GM12878 (cell line): ENCODE results near the gene GPSM1. TPM values are rescaled to one million over a fixed set of nuclear protein-coding genes. Genes with fewer than 3 reads are reported as not detected.

ENCODE experiments used
- ATAC-seq: fragments of 200-7000 bp; cut with Tn5 transposase; 3 replicates; pipeline ENCODE4 v1.9.1; 2020; ENCODE audit warnings: mild to moderate bottlenecking, moderate library complexity
- BruUV-seq: library from RNA; stranded (reverse); fragments of 400-500 nt; replicated peaks from 2 replicates; lab custom pipeline; 2021; lab: Mats Ljungman, UMichigan
- CTCF ChIA-PET: fragments of 300-600 bp; sonication (Branson Sonifier 250); formaldehyde crosslinking; extraction: SDS; loops from one replicate; lab custom pipeline; 2021; ENCODE audit warnings: inconsistent platforms; lab: Yijun Ruan, JAX
- POLR2A ChIA-PET: fragments of 350-600 bp; formaldehyde crosslinking; extraction: SDS; loops from one replicate; lab custom pipeline; 2021; ENCODE audit warnings: inconsistent platforms; lab: Charles Lee
- RAD21 ChIA-PET: fragments of 300-600 bp; sonication (Branson Sonifier 250); formaldehyde crosslinking; loops from one replicate; lab custom pipeline; 2023; ENCODE audit warnings: antibody characterized with exemption; ENCODE audit not compliant: unreplicated experiment; lab: Charles Lee
- SMC1A ChIA-PET: fragments of 300-600 bp; sonication (Branson Sonifier 250); formaldehyde crosslinking; loops from one replicate; lab custom pipeline; 2023; ENCODE audit not compliant: unreplicated experiment, uncharacterized antibody; lab: Charles Lee
- DNase-seq: peaks from one replicate; pipeline ENCODE4 v3.0.0-alpha.2; 2011; ENCODE audit warnings: low read depth, low spot score
- FAIRE-seq: peaks from 3 replicates; lab custom pipeline; 2011; peaks lifted over from hg19 to GRCh38; lab: Jason Lieb, UNC
- H2AFZ ChIP-seq: 2 replicates; pipeline ENCODE4 v1.6.0; 2011; ENCODE audit warnings: low read depth, low read length, control low read depth; ENCODE audit not compliant: control insufficient read depth
- H3K27ac ChIP-seq: 2 replicates; pipeline ENCODE4 v1.5.1; 2011; ENCODE audit warnings: control low read depth; ENCODE audit not compliant: control insufficient read depth, insufficient read depth
- H3K27me3 ChIP-seq, 2 experiments: replicated peaks in 1 of 2; 2 replicates each; pipeline versions ENCODE4 v1.6.0 to v1.6.1; 2011; ENCODE audit warnings: low read length in 1 of 2; ENCODE audit not compliant: control insufficient read depth in 2 of 2, insufficient read depth in 2 of 2
- H3K36me3 ChIP-seq, 2 experiments: 2 replicates each; pipeline ENCODE4 v1.5.1; 2011; ENCODE audit warnings: low read length in 1 of 2; ENCODE audit not compliant: control insufficient read depth in 2 of 2, insufficient read depth in 2 of 2
- H3K4me1 ChIP-seq: 2 replicates; pipeline ENCODE4 v1.6.1; 2011; ENCODE audit warnings: mild to moderate bottlenecking, low read length, moderate library complexity, mixed read lengths; ENCODE audit not compliant: control insufficient read depth, insufficient read depth
- H3K4me2 ChIP-seq: 2 replicates; pipeline ENCODE4 v1.6.0; 2011; ENCODE audit warnings: control low read depth; ENCODE audit not compliant: control insufficient read depth, insufficient read depth
- H3K4me3 ChIP-seq: fragments of 200-600 bp; sonication (generic); 2 replicates; pipeline ENCODE4 v1.5.1; 2016
- H3K79me2 ChIP-seq: 2 replicates; pipeline ENCODE4 v1.6.0; 2011; ENCODE audit warnings: low read length; ENCODE audit not compliant: control insufficient read depth, insufficient read depth
- H3K9ac ChIP-seq: 2 replicates; pipeline ENCODE4 v1.8.0; 2011; ENCODE audit warnings: low read length, control low read depth, mixed read lengths; ENCODE audit not compliant: control insufficient read depth, insufficient read depth
- H3K9me3 ChIP-seq: replicated peaks from 3 replicates; pipeline ENCODE4 v1.5.1; 2011; ENCODE audit warnings: mild to moderate bottlenecking, low read length; ENCODE audit not compliant: control insufficient read depth, insufficient read depth
- H4K20me1 ChIP-seq: 2 replicates; pipeline ENCODE4 v1.6.0; 2011; ENCODE audit not compliant: control insufficient read depth, insufficient read depth
- ASH2L ChIP-seq: fragments of 300-600, 200-600 bp; sonication (generic); IDR thresholded peaks from 2 replicates; pipeline ENCODE4 v1.6.1; 2017; ENCODE audit warnings: low read depth, mild to moderate bottlenecking, borderline replicate concordance
- BCL11A ChIP-seq: IDR thresholded peaks from 2 replicates; pipeline ENCODE4 v1.6.1; 2011; ENCODE audit warnings: low read depth, low read length
- EP300 ChIP-seq, 2 experiments: fragments of 150-350 bp in 1 of 2; IDR thresholded peaks; 2 replicates each; pipeline ENCODE4 v1.6.1; 2011 to 2012; ENCODE audit warnings: low read depth in 2 of 2, low read length in 2 of 2, borderline replicate concordance in 1 of 2, improper control_type of control experiment in 1 of 2, inconsistent platforms in 1 of 2; ENCODE audit not compliant: control insufficient read depth in 1 of 2
- FOS ChIP-seq: IDR thresholded peaks from 3 replicates; pipeline ENCODE4 v1.6.1; 2011; ENCODE audit warnings: borderline replicate concordance; ENCODE audit not compliant: insufficient read length; ENCODE audit errors: extremely low read depth
- IRF4 ChIP-seq: IDR thresholded peaks from 2 replicates; pipeline ENCODE4 v1.6.1; 2011; ENCODE audit warnings: low read depth, low read length
- KLF5 ChIP-seq: fragments of 450-650 bp; IDR thresholded peaks from 2 replicates; pipeline ENCODE4 v1.6.1; 2014; ENCODE audit warnings: mild to moderate bottlenecking; ENCODE audit not compliant: partially characterized antibody
- MYC ChIP-seq: IDR thresholded peaks from 2 replicates; pipeline ENCODE4 v1.6.1; 2011; ENCODE audit warnings: mild to moderate bottlenecking, low read length, moderate library complexity, inconsistent platforms; ENCODE audit not compliant: insufficient read depth, insufficient replicate concordance, insufficient read length, severe bottlenecking
- NFIC ChIP-seq: IDR thresholded peaks from 2 replicates; pipeline ENCODE4 v1.6.1; 2012; ENCODE audit warnings: low read depth, mild to moderate bottlenecking, inconsistent platforms, low read length, moderate library complexity
- PML ChIP-seq: IDR thresholded peaks from 2 replicates; pipeline ENCODE4 v1.6.1; 2012; ENCODE audit warnings: low read length, inconsistent platforms
- RAD51 ChIP-seq: fragments of 450-650 bp; IDR thresholded peaks from 2 replicates; pipeline ENCODE4 v1.6.1; 2016; ENCODE audit warnings: moderate library complexity, mild to moderate bottlenecking, inconsistent platforms
- RFX5 ChIP-seq: IDR thresholded peaks from 2 replicates; pipeline ENCODE4 v1.6.1; 2011; ENCODE audit warnings: low read depth, low read length, improper control_type of control experiment
- SPI1 ChIP-seq: IDR thresholded peaks from 2 replicates; pipeline ENCODE4 v1.6.1; 2011; ENCODE audit warnings: low read depth, mild to moderate bottlenecking, low read length, moderate library complexity, borderline replicate concordance; ENCODE audit not compliant: insufficient read depth
- TCF3 ChIP-seq: IDR thresholded peaks from 2 replicates; pipeline ENCODE4 v1.6.1; 2012; ENCODE audit warnings: low read depth, mild to moderate bottlenecking, low read length, borderline replicate concordance; ENCODE audit not compliant: insufficient read depth
- WGBS: methylation state at CpG from one replicate; pipeline ENCODE4 v1.1.6; 2016; ENCODE audit warnings: low lambda C conversion rate; ENCODE audit not compliant: insufficient replicate concordance, insufficient coverage; ENCODE audit errors: missing lambda C conversion rate; 5-methylcytosine and 5-hydroxymethylcytosine counted together
- in situ Hi-C: fragments of 300-500 bp; cut with MboI; formaldehyde crosslinking; loops from 9 replicates; pipeline ENCODE4 v1.14.3; 2018; ENCODE audit warnings: mixed read lengths
- intact Hi-C: fragments of 100-400 bp; cut with micrococcal nuclease; formaldehyde crosslinking; loops from one replicate; pipeline ENCODE4 v1.14.2; 2022; ENCODE audit not compliant: unreplicated experiment
- polyA plus RNA-seq, 11 experiments: library from polyadenylated mRNA; depleted of rRNA in 4 of 11; unstranded in 6 of 11; stranded (reverse) in 5 of 11; fragments of >200 nt; fragmentation: Nextera tagmentation in 4 of 11; fragmentation: Illumina TruSeq in 1 of 11; extraction: Ambion mirVana in 4 of 11; extraction: Trizol in 1 of 11; gene quantifications; 1 replicate in 1 of 11; 2 replicates in 10 of 11; pipeline versions ENCODE4 v1.2.1 to v1.2.3, GENCODE V29; 2011 to 2016; ENCODE audit warnings: inconsistent platforms in 2 of 11, missing spikeins in 2 of 11, low read depth in 1 of 11
- total RNA-seq, 4 experiments: library from RNA; depleted of rRNA in 3 of 4; stranded (reverse); fragments of >200 nt in 3 of 4; fragmentation: Illumina TruSeq in 1 of 4; extraction: Trizol in 1 of 4; gene quantifications; 2 replicates each; pipeline versions ENCODE4 v1.2.1 to v1.2.3, GENCODE V29; 2013 to 2021
- TF ChIP-seq, protein P1 (sequence below): IDR thresholded peaks from 2 replicates; pipeline ENCODE4 v1.6.1; 2012; ENCODE audit warnings: mild to moderate bottlenecking, low read depth, low read length
- TF ChIP-seq, protein P2 (sequence below): fragments of 450-650 bp; IDR thresholded peaks from 2 replicates; pipeline ENCODE4 v1.6.1; 2017; ENCODE audit warnings: mild to moderate bottlenecking, low read depth, inconsistent platforms; ENCODE audit not compliant: poor library complexity, severe bottlenecking
- TF ChIP-seq, protein P3 (sequence below): fragments of 450-650 bp; IDR thresholded peaks from 2 replicates; pipeline ENCODE4 v1.6.1; 2017; ENCODE audit warnings: borderline replicate concordance

GPSM1 gene
- total and polyA plus RNA-seq, 10 of the 15 experiments (the other 5 are each of a cell fraction or from before 2014, with no cell fraction given): 0.04 to 0.10 (median 0.10) TPM; not detected in 7

DNA sequence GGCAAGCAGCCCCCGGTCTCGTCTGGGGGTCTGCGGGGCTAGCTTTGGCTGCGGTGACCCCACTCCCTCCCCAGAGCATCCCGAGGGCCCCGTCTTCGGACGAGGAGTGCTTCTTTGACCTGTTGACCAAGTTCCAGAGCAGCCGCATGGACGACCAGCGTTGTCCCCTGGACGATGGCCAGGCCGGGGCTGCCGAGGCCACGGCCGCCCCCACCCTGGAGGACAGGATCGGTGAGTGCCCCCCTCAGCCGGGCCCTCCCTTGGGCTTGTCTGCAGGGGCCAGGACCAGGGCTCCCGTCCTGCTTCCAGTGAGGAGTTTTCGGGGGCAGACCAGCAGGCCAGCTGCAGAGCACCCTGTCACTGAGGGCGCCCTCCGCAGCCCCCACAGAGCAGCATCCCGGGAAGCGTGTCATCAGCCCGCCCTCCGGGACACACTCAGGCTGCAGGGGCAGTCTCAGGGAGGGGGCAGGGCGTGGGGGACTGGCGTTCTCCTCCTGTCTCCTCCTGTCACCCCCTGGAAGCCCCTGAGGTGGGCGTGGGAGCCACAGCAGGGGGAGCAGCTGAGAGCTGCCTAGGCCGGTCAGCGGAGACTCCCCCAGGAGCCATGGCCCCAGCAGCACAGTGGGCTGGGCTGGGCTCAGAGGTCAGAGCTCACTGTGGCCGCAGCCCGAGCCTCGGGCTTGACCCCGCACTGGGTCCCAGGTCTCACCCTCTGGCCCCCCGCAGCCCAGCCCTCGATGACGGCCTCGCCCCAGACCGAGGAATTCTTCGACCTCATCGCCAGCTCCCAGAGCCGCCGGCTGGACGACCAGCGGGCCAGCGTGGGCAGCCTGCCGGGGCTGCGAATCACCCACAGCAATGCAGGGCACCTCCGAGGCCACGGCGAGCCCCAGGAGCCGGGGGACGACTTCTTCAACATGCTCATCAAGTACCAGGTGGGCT lies 28.5 kb downstream of the GPSM1 start:
- CTCF ChIA-PET: no interaction called here
- ATAC-seq (no peak), FAIRE-seq (no peak), DNase-seq (no peak)
- Histone ChIP-seq H3K27ac (no peak overlapping the region), H3K4me3 (no peak overlapping the region), H4K20me1 (no peaks in the 10 kb centered on the region), H3K36me3 (no peaks in the 10 kb centered on the region), H3K9me3 (no peaks in the 10 kb centered on the region), H3K4me2 (no peak overlapping the region), H3K27me3 (no peaks in the 10 kb centered on the region), H2AFZ (no peak overlapping the region), H3K79me2 (no peaks in the 10 kb centered on the region), H3K4me1 (no peaks in the 10 kb centered on the region), H3K9ac (no peak overlapping the region)
- POLR2A ChIA-PET: no interaction called here
- RAD21 ChIA-PET: no interaction called here
- no TSS peak for BruUV-seq
- SMC1A ChIA-PET: no interaction called here
- intact Hi-C loops: no loop called here
- in situ Hi-C loops: no loop called here
- WGBS: 57% methylated on average over 48 of the region's 54 CpGs
- TF ChIP-seq RFX5: no peak
- no peak for TF ChIP-seq EP300 (IDR thresholded peaks at IDR 0.05; ENCODE audit: borderline replicate concordance in 1 of 2, control insufficient read depth in 1 of 2, low read depth in 2 of 2, low read length in 2 of 2)
- no peak for TF ChIP-seq PML
- no peak for TF ChIP-seq SPI1
- TF ChIP-seq, protein P1, sequence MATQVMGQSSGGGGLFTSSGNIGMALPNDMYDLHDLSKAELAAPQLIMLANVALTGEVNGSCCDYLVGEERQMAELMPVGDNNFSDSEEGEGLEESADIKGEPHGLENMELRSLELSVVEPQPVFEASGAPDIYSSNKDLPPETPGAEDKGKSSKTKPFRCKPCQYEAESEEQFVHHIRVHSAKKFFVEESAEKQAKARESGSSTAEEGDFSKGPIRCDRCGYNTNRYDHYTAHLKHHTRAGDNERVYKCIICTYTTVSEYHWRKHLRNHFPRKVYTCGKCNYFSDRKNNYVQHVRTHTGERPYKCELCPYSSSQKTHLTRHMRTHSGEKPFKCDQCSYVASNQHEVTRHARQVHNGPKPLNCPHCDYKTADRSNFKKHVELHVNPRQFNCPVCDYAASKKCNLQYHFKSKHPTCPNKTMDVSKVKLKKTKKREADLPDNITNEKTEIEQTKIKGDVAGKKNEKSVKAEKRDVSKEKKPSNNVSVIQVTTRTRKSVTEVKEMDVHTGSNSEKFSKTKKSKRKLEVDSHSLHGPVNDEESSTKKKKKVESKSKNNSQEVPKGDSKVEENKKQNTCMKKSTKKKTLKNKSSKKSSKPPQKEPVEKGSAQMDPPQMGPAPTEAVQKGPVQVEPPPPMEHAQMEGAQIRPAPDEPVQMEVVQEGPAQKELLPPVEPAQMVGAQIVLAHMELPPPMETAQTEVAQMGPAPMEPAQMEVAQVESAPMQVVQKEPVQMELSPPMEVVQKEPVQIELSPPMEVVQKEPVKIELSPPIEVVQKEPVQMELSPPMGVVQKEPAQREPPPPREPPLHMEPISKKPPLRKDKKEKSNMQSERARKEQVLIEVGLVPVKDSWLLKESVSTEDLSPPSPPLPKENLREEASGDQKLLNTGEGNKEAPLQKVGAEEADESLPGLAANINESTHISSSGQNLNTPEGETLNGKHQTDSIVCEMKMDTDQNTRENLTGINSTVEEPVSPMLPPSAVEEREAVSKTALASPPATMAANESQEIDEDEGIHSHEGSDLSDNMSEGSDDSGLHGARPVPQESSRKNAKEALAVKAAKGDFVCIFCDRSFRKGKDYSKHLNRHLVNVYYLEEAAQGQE: no peak
- no peak for TF ChIP-seq ASH2L
- TF ChIP-seq MYC: no peak
- TF ChIP-seq TCF3: no peak
- TF ChIP-seq, protein P2, sequence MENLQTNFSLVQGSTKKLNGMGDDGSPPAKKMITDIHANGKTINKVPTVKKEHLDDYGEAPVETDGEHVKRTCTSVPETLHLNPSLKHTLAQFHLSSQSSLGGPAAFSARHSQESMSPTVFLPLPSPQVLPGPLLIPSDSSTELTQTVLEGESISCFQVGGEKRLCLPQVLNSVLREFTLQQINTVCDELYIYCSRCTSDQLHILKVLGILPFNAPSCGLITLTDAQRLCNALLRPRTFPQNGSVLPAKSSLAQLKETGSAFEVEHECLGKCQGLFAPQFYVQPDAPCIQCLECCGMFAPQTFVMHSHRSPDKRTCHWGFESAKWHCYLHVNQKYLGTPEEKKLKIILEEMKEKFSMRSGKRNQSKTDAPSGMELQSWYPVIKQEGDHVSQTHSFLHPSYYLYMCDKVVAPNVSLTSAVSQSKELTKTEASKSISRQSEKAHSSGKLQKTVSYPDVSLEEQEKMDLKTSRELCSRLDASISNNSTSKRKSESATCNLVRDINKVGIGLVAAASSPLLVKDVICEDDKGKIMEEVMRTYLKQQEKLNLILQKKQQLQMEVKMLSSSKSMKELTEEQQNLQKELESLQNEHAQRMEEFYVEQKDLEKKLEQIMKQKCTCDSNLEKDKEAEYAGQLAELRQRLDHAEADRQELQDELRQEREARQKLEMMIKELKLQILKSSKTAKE: no peak
- TF ChIP-seq KLF5: no peak
- no peak for TF ChIP-seq NFIC
- TF ChIP-seq, protein P3, sequence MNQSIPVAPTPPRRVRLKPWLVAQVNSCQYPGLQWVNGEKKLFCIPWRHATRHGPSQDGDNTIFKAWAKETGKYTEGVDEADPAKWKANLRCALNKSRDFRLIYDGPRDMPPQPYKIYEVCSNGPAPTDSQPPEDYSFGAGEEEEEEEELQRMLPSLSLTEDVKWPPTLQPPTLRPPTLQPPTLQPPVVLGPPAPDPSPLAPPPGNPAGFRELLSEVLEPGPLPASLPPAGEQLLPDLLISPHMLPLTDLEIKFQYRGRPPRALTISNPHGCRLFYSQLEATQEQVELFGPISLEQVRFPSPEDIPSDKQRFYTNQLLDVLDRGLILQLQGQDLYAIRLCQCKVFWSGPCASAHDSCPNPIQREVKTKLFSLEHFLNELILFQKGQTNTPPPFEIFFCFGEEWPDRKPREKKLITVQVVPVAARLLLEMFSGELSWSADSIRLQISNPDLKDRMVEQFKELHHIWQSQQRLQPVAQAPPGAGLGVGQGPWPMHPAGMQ: no peak
- TF ChIP-seq RAD51: no peak
- TF ChIP-seq BCL11A: no peak
- TF ChIP-seq FOS: no peak
- TF ChIP-seq IRF4: no peak
